Astrocyte of the spinal cord (primary cell): ENCODE results near the gene SP100.
"Not testable (repeated sequence)": the region's sequence is repeated elsewhere in the genome, so short reads cannot be mapped to it uniquely, and the experiment has no call there.

Experiments used
- DNase-seq: peaks from one replicate; pipeline ENCODE4 v3.0.0; 2011; ENCODE audit warnings: low read depth, low spot score
- H3K4me3 ChIP-seq: 2 replicates; pipeline ENCODE4 v1.5.1; 2011; ENCODE audit warnings: low read depth, mild to moderate bottlenecking, low read length, moderate library complexity
- CTCF ChIP-seq: IDR thresholded peaks from 2 replicates; pipeline ENCODE4 v1.5.1; 2012; ENCODE audit warnings: low read depth, mild to moderate bottlenecking, low read length, inconsistent platforms
- in situ Hi-C: cut with HindIII; loops from 2 replicates; pipeline ENCODE4 v1.10.0; 2017; ENCODE audit warnings: low sequenced_read_pairs

The SP100 gene

DNA sequence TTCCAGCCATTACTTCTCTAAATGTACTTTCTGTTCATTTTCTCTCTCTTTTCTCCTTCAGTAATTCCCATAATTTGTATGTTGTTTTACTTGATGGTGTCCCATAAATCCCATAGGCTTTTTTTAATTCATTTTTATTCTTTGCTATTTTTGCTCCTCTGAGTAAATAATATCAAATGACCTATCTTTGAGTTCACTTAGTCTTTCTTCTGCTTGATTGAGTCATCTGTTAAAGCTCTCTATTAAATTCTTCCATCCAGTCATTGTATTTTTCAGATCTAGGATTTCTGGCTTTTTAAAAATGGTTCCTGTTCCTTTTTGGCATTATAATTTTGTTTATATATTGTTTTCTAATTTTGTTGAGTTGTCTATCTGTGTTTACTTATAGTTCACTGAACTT is 13.5 kb downstream of the SP100 start:
- no peak for TF ChIP-seq CTCF
- H3K4me3 ChIP-seq: no peak overlapping the region
- in situ Hi-C loops: no loop called here
- DNase-seq: no peak

DNA sequence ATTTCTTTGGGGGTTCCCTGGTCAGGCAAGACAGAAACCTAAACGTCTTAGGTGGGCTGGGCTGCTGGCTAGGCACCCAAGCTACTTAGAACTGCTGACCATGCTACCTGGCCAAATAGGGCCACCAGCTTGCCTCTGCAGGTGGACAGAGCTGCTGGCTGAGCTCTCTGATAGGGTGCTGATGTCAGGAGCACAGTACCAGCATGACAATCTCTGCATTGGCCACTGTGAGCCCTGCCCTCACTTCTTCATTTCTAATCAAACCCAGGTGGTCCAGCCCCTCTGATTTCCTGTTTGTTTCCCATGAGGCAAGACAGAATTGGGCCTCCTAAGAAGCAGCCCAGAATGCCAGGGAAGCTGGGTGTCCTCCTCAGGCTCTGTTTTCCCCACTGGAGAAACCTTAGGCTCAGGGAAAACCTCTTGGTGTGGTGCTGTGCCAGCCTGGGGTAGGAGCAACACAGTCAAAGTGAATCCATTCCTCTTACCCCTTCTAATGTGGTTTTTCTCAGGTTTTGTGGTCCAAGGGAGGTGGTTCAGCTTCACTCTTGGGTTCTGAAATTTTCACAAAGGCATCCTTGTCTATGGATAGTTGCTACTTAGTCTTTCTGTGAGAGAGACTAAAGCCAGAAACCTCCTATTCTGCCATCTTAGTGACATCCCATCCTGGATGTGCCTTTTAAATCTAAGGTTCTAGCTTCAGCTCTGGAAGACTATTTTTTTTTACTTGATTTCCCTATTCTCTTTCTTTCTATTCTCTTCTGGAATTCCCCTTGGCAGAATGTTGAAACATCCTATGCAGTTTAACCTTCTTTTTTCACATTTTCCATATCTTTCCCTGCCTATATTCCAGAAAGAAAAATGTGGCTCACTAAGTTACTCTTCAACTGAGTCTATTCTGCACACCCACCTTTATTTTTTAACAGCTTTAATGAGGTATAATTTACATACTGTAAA is 15.2 kb downstream of the SP100 start:
- in situ Hi-C loops: no loop called here

GRCh38 chr2:230434677-230435324 is 18.8 kb downstream of the SP100 start:
- H3K4me3 ChIP-seq: no peak overlapping the region
- no peak for TF ChIP-seq CTCF
- no peak for DNase-seq
- in situ Hi-C loops: no loop called here

More for the DNA sequence above, 15.2 kb downstream of the SP100 start:
- DNase-seq: no peak
- no peak for TF ChIP-seq CTCF
- no peak overlapping the region for H3K4me3 ChIP-seq

- in situ Hi-C loops: no loop called here
- H3K4me3 ChIP-seq: no peak overlapping the region
- no peak for TF ChIP-seq CTCF
- DNase-seq: no peak
Measured at GRCh38 chr2:230435431-230435830, 19.4 kb downstream of the SP100 start.

DNA sequence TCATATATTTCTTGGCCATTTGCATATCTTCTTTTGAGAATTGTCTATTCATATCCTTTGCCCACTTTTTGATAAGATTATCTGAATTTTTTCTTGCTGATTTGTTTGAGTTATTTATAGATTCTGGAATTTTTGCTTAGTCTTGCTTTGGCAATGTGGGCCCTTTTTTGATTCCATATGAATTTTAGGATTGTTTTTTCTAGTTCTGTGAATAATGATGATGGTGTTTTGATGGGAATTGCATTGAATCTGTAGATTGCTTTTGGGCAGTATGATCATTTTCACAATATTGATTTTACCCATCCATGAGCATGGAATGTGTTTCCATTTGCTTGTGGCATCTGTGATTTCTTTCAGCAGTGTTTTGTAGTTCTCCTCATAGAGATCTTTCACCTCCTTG is 23.1 kb downstream of the SP100 start:
- H3K4me3 ChIP-seq, in situ Hi-C loops, DNase-seq: not testable (repeated sequence)

DNA sequence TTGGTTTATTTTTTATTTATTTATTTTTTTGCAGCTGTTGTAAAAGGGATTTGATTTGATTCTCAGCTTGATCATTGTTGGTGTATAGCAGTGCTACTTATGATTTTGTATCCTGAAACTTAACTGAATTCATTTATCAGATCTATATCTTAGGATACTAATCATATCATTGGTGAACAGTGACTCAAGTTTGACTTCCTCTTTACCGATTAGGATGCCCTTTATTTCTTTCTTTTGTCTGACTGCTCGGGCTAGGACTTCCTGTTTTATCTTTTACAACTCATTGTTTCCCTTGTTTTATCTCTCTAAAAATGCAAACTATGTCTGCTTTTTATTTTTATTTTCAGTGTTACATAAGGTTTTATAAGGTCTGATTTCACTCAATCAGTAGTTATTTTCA is 23.6 kb downstream of the SP100 start:
- H3K4me3 ChIP-seq: no peak overlapping the region
- in situ Hi-C loops: no loop called here
- no peak for DNase-seq
- TF ChIP-seq CTCF: no peak

- DNase-seq: peak; percentile 49
- TF ChIP-seq CTCF: no peak
- in situ Hi-C loops: no loop called here
- no peak overlapping the region for H3K4me3 ChIP-seq
Measured at GRCh38 chr2:230441227-230441897, 25.4 kb downstream of the SP100 start.
